OCI-LY1 (cell line): Measurements from ENCODE around the gene SRD5A1.
A peak's percentile ranks its signal among the peaks of the same experiment; 100 is the strongest.

Experiments used
- H2AFZ ChIP-seq: fragments of 200-600 bp; sonication (generic), shearing (Covaris generic); 2 replicates; pipeline ENCODE4 v1.6.0; 2014; ENCODE audit warnings: antibody characterized with exemption, mild to moderate bottlenecking, low read length
- H3F3A ChIP-seq: fragments of 200-600 bp; sonication (generic), shearing (Covaris generic); 2 replicates; pipeline ENCODE4 v1.6.0; 2014; ENCODE audit warnings: mild to moderate bottlenecking, antibody characterized with exemption, low read length, moderate library complexity; ENCODE audit not compliant: insufficient read depth
- H3K27ac ChIP-seq: fragments of 200-600 bp; sonication (generic); 2 replicates; pipeline ENCODE4 v1.5.1; 2014; ENCODE audit warnings: low read length, mixed run types, mild to moderate bottlenecking, low read depth; ENCODE audit not compliant: poor library complexity, severe bottlenecking
- H3K27me3 ChIP-seq: fragments of 200-600 bp; sonication (generic); 2 replicates; pipeline ENCODE4 v1.6.0; 2014; ENCODE audit warnings: antibody characterized with exemption, mild to moderate bottlenecking, low read length, moderate library complexity; ENCODE audit not compliant: insufficient read depth
- H3K36me3 ChIP-seq: fragments of 200-600 bp; sonication (generic); 2 replicates; pipeline ENCODE4 v1.6.1; 2014; ENCODE audit warnings: mild to moderate bottlenecking, antibody characterized with exemption, low read length, moderate library complexity, mixed read lengths; ENCODE audit not compliant: insufficient read depth
- H3K4me1 ChIP-seq: fragments of 200-600 bp; sonication (generic); 2 replicates; pipeline ENCODE4 v1.5.1; 2014; ENCODE audit warnings: mild to moderate bottlenecking, low read length, moderate library complexity; ENCODE audit not compliant: insufficient read depth, severe bottlenecking
- H3K4me2 ChIP-seq: fragments of 200-600 bp; sonication (generic), shearing (Covaris generic); 2 replicates; pipeline ENCODE4 v1.6.1; 2014; ENCODE audit warnings: low read length
- H3K4me3 ChIP-seq: fragments of 200-600 bp; sonication (generic); 2 replicates; pipeline ENCODE4 v1.5.1; 2014; ENCODE audit warnings: low read length, low read depth, mild to moderate bottlenecking, mixed read lengths; ENCODE audit not compliant: poor library complexity, severe bottlenecking
- H3K79me2 ChIP-seq: fragments of 200-600 bp; shearing (Covaris generic); 2 replicates; pipeline ENCODE4 v1.6.1; 2016; ENCODE audit warnings: mixed run types, low read length, mixed read lengths; ENCODE audit not compliant: insufficient read depth
- H3K9ac ChIP-seq: fragments of 200-600 bp; sonication (generic), shearing (Covaris generic); 2 replicates; pipeline ENCODE4 v1.6.1; 2014; ENCODE audit warnings: mild to moderate bottlenecking, low read length, mixed read lengths
- H3K9me2 ChIP-seq: fragments of 200-600 bp; sonication (generic), shearing (Covaris generic); 2 replicates; pipeline ENCODE4 v1.6.1; 2014; ENCODE audit warnings: low read depth, mild to moderate bottlenecking, low read length, mixed read lengths
- H3K9me3 ChIP-seq: fragments of 200-600 bp; shearing (Covaris generic); 2 replicates; pipeline ENCODE4 v1.6.1; 2014; ENCODE audit warnings: low read length, mixed read lengths
- H4K20me1 ChIP-seq: fragments of 200-600 bp; sonication (generic), shearing (Covaris generic); 2 replicates; pipeline ENCODE4 v1.6.0; 2016; ENCODE audit warnings: mild to moderate bottlenecking, low read length; ENCODE audit not compliant: insufficient read depth
- EZH2 ChIP-seq: fragments of 200-600 bp; sonication (generic), shearing (Covaris generic); IDR thresholded peaks from 2 replicates; pipeline ENCODE4 v1.8.0; 2017; ENCODE audit warnings: borderline replicate concordance, mixed run types, mild to moderate bottlenecking, antibody characterized with exemption, low read length, moderate library complexity, mixed read lengths
- TF ChIP-seq, protein P1 (sequence below): fragments of 200-600 bp; sonication (generic), shearing (Covaris generic); IDR thresholded peaks from 2 replicates; pipeline ENCODE4 v1.5.1; 2017; ENCODE audit warnings: mild to moderate bottlenecking, antibody characterized with exemption, low read length, moderate library complexity, mixed read lengths

The SRD5A1 gene, protein sequence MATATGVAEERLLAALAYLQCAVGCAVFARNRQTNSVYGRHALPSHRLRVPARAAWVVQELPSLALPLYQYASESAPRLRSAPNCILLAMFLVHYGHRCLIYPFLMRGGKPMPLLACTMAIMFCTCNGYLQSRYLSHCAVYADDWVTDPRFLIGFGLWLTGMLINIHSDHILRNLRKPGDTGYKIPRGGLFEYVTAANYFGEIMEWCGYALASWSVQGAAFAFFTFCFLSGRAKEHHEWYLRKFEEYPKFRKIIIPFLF

DNA sequence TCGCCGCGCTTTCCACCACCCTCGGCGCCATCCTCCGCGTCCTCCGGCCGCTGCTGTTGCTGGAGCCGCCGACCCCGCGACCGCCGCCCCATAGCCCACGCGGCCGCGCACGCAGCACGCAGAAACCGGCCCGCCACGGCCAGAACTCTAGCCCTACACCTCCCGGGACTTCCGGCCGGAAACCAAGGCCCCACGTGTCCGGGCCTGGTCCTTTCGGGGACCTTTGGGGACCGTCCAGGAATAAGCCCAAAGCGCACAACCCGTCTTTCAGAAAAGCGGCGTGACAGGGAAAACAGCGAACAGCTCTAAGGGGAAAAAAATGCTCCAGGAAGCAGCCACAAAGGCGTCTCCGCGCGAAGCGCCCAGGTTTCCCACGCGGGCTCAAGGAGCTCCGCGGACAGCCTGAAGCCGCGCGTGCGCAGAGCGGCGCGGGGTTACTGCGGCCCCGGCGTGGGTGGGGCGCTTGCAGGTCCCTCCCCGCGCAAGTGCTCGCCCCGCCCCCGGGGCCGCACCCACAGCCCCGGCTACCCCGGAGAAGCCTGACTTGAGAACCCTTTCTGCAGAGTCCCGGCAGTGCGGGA lies at the start of gene SRD5A1, which contains the start of gene NSUN2:
Gene SRD5A1 (plus strand): TSS at position 553 of the 581 bp plus-strand sequence. CDS start 137 bp downstream, outside the sequence.
Gene NSUN2 (minus strand): TSS at position 157 of the 581 bp plus-strand sequence. CDS start 65 bp downstream, at position 92.
- peaks cover 38% of the 10 kb centered on the region for H3K36me3 ChIP-seq
- H3K4me2 ChIP-seq = peak within 1 kb of the TSS; percentile 98
- no peaks in the 10 kb centered on the region for H3K27me3 ChIP-seq
- H2AFZ ChIP-seq = no peak within 1 kb of the TSS; the same call in 1 of the 2 replicates
- no peaks in the 10 kb centered on the region for H3F3A ChIP-seq
- H3K9me2 ChIP-seq = no peaks in the 10 kb centered on the region
- H3K4me1 ChIP-seq = peaks cover 31% of the 10 kb centered on the region
- H3K4me3 ChIP-seq = peak within 1 kb of the TSS; percentile 88
- H3K9me3 ChIP-seq = no peaks in the 10 kb centered on the region
- peak within 1 kb of the TSS; percentile 58 for H3K27ac ChIP-seq
- TF ChIP-seq, protein P1, sequence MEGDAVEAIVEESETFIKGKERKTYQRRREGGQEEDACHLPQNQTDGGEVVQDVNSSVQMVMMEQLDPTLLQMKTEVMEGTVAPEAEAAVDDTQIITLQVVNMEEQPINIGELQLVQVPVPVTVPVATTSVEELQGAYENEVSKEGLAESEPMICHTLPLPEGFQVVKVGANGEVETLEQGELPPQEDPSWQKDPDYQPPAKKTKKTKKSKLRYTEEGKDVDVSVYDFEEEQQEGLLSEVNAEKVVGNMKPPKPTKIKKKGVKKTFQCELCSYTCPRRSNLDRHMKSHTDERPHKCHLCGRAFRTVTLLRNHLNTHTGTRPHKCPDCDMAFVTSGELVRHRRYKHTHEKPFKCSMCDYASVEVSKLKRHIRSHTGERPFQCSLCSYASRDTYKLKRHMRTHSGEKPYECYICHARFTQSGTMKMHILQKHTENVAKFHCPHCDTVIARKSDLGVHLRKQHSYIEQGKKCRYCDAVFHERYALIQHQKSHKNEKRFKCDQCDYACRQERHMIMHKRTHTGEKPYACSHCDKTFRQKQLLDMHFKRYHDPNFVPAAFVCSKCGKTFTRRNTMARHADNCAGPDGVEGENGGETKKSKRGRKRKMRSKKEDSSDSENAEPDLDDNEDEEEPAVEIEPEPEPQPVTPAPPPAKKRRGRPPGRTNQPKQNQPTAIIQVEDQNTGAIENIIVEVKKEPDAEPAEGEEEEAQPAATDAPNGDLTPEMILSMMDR = no peak
- TF ChIP-seq EZH2 = no peak
- H3K9ac ChIP-seq = peak within 1 kb of the TSS; percentile 86
- no peaks in the 10 kb centered on the region for H4K20me1 ChIP-seq
- peaks cover 46% of the 10 kb centered on the region for H3K79me2 ChIP-seq

GRCh38 chr5:6584101-6584645 lies 49.1 kb upstream of the SRD5A1 start:
- no peak overlapping the region for H3K4me2 ChIP-seq
- H3K4me1 ChIP-seq = no peaks in the 10 kb centered on the region
- no peaks in the 10 kb centered on the region for H3K9me2 ChIP-seq
- no peak overlapping the region for H2AFZ ChIP-seq
- no peaks in the 10 kb centered on the region for H3K36me3 ChIP-seq
- no peaks in the 10 kb centered on the region for H3K9me3 ChIP-seq
- no peak overlapping the region for H3K27ac ChIP-seq
- TF ChIP-seq EZH2 = no peak
- TF ChIP-seq, protein P1 = no peak
- no peaks in the 10 kb centered on the region for H4K20me1 ChIP-seq
- no peak overlapping the region for H3K4me3 ChIP-seq
- no peaks in the 10 kb centered on the region for H3K79me2 ChIP-seq
- H3F3A ChIP-seq = no peaks in the 10 kb centered on the region
- H3K27me3 ChIP-seq = peaks cover 4% of the 10 kb centered on the region; the same call in 1 of the 2 replicates
- H3K9ac ChIP-seq = no peak overlapping the region

- no peak for TF ChIP-seq EZH2
- TF ChIP-seq, protein P1 = no peak
- H3K4me1 ChIP-seq = no peaks in the 10 kb centered on the region
- H3K9me3 ChIP-seq = no peaks in the 10 kb centered on the region
- no peak overlapping the region for H2AFZ ChIP-seq
- no peak overlapping the region for H3K4me2 ChIP-seq
- H3K4me3 ChIP-seq = no peak overlapping the region
- H3K27me3 ChIP-seq = peaks cover 4% of the 10 kb centered on the region; the same call in 1 of the 2 replicates
- no peaks in the 10 kb centered on the region for H3K9me2 ChIP-seq
- H3F3A ChIP-seq = no peaks in the 10 kb centered on the region
- no peaks in the 10 kb centered on the region for H3K36me3 ChIP-seq
- H4K20me1 ChIP-seq = no peaks in the 10 kb centered on the region
- no peak overlapping the region for H3K9ac ChIP-seq
- H3K27ac ChIP-seq = no peak overlapping the region
- H3K79me2 ChIP-seq = no peaks in the 10 kb centered on the region
Measured at GRCh38 chr5:6584727-6585126, 48.5 kb upstream of the SRD5A1 start.
